ENCODE data around the gene TAS2R7. TPM values are rescaled to one million over a fixed set of nuclear protein-coding genes. Genes with fewer than 3 reads are reported as not detected.

The TAS2R7 gene
- total and polyA plus RNA-seq, 10 of the 15 experiments (the other 5 are each of a cell fraction or from before 2014, with no cell fraction given): not detected

- TF ChIP-seq RELB (IDR thresholded peaks at IDR 0.05; ENCODE audit: low read depth): no peak
- no peak for TF ChIP-seq SMARCA5 (IDR thresholded peaks at IDR 0.05)
- no peak for TF ChIP-seq SP1 (IDR thresholded peaks at IDR 0.05; ENCODE audit: low read depth, low read length)
- TF ChIP-seq POLR2AphosphoS2 (IDR thresholded peaks at IDR 0.05; ENCODE audit: low read depth, low read length): no peak
- no peak for TF ChIP-seq GATAD2B (conservative IDR thresholded peaks at IDR 0.05; ENCODE audit: low read depth)
- TF ChIP-seq ZBTB11 (CRISPR knock-in tag; IDR thresholded peaks at IDR 0.05): no peak
- no peak for TF ChIP-seq BCLAF1 (IDR thresholded peaks at IDR 0.05)
Measured at GRCh38 chr12:10753059-10753458, 49.4 kb downstream of the TAS2R7 start (continued).

Small RNA genes within 50 kb of the gene (small RNA-seq; reads per million reads assigned to genes)
- gene PRR4: not detected

Other genes starting within 250 kb of the TAS2R7 start
Only the 7 nearest of the 15 such genes appear.
- gene YBX3, start 79.3 kb downstream of the TAS2R7 start, total RNA-seq (2014; rRNA removed): 71.7 and 83.5 TPM in 2 replicates
- 110 TPM in 2 replicates for gene YBX3, start 79.3 kb downstream of the TAS2R7 start, total RNA-seq (2014; rRNA removed; fragmentation: Illumina TruSeq; extraction: Trizol)
- 221 and 234 TPM in 2 replicates for gene YBX3, start 79.3 kb downstream of the TAS2R7 start, total RNA-seq (2021)
- gene YBX3, start 79.3 kb downstream of the TAS2R7 start, polyA plus RNA-seq (2011; rRNA removed): 97.2 and 98.6 TPM in 2 replicates
- 162 and 211 TPM in 2 replicates for gene YBX3, start 79.3 kb downstream of the TAS2R7 start, polyA plus RNA-seq (2014; fragmentation: Illumina TruSeq; extraction: Trizol)
- 100 to 1,000 TPM in 1 of 2 experiments, 10 to 100 TPM in 1; 49.1 to 113 TPM for gene YBX3, start 79.3 kb downstream of the TAS2R7 start, polyA plus RNA-seq (2014; fragmentation: Nextera tagmentation; extraction: Ambion mirVana)
- 116 and 123 TPM in 2 replicates for gene YBX3, start 79.3 kb downstream of the TAS2R7 start, polyA plus RNA-seq (2014; rRNA removed)
- gene YBX3, start 79.3 kb downstream of the TAS2R7 start, polyA plus RNA-seq (2016; fragmentation: Nextera tagmentation; extraction: Ambion mirVana): 100 to 1,000 TPM in 1 of 2 experiments, 10 to 100 TPM in 1; 25.9 to 169 TPM
- gene TAS2R8, start 4.7 kb upstream of the TAS2R7 start, total RNA-seq (2014; rRNA removed): not detected in 2 replicates
- gene TAS2R8, start 4.7 kb upstream of the TAS2R7 start, total RNA-seq (2014; rRNA removed; fragmentation: Illumina TruSeq; extraction: Trizol): not detected in 2 replicates
- gene TAS2R8, start 4.7 kb upstream of the TAS2R7 start, total RNA-seq (2021): not detected in 2 replicates
- 0.13 TPM in 1 of 2 replicates, not detected in the other for gene TAS2R8, start 4.7 kb upstream of the TAS2R7 start, polyA plus RNA-seq (2011; rRNA removed)
- not detected in 2 replicates for gene TAS2R8, start 4.7 kb upstream of the TAS2R7 start, polyA plus RNA-seq (2014; fragmentation: Illumina TruSeq; extraction: Trizol)
- gene TAS2R8, start 4.7 kb upstream of the TAS2R7 start, polyA plus RNA-seq (2014; fragmentation: Nextera tagmentation; extraction: Ambion mirVana): not detected
- gene TAS2R8, start 4.7 kb upstream of the TAS2R7 start, polyA plus RNA-seq (2014; rRNA removed): not detected in 2 replicates
- gene TAS2R8, start 4.7 kb upstream of the TAS2R7 start, polyA plus RNA-seq (2016; fragmentation: Nextera tagmentation; extraction: Ambion mirVana): not detected
- not detected in 2 replicates for gene TAS2R9, start 7.5 kb upstream of the TAS2R7 start, total RNA-seq (2014; rRNA removed)
- 0.13 TPM in 1 of 2 replicates, not detected in the other for gene TAS2R9, start 7.5 kb upstream of the TAS2R7 start, total RNA-seq (2014; rRNA removed; fragmentation: Illumina TruSeq; extraction: Trizol)
- gene TAS2R9, start 7.5 kb upstream of the TAS2R7 start, total RNA-seq (2021): 0.19 TPM in 1 of 2 replicates, not detected in the other
- 0.08 and 0.22 TPM in 2 replicates for gene TAS2R9, start 7.5 kb upstream of the TAS2R7 start, polyA plus RNA-seq (2011; rRNA removed)
- not detected in 2 replicates for gene TAS2R9, start 7.5 kb upstream of the TAS2R7 start, polyA plus RNA-seq (2014; fragmentation: Illumina TruSeq; extraction: Trizol)
- gene TAS2R9, start 7.5 kb upstream of the TAS2R7 start, polyA plus RNA-seq (2014; fragmentation: Nextera tagmentation; extraction: Ambion mirVana): not detected
- gene TAS2R9, start 7.5 kb upstream of the TAS2R7 start, polyA plus RNA-seq (2014; rRNA removed): not detected in 2 replicates
- not detected for gene TAS2R9, start 7.5 kb upstream of the TAS2R7 start, polyA plus RNA-seq (2016; fragmentation: Nextera tagmentation; extraction: Ambion mirVana)
- gene TAS2R10, start 23.7 kb upstream of the TAS2R7 start, total RNA-seq (2014; rRNA removed): 0.82 and 1.4 TPM in 2 replicates
- gene TAS2R10, start 23.7 kb upstream of the TAS2R7 start, total RNA-seq (2014; rRNA removed; fragmentation: Illumina TruSeq; extraction: Trizol): 0.85 and 1.0 TPM in 2 replicates
- 0.37 and 0.54 TPM in 2 replicates for gene TAS2R10, start 23.7 kb upstream of the TAS2R7 start, total RNA-seq (2021)
- gene TAS2R10, start 23.7 kb upstream of the TAS2R7 start, polyA plus RNA-seq (2011; rRNA removed): 0.91 and 2.3 TPM in 2 replicates
- gene TAS2R10, start 23.7 kb upstream of the TAS2R7 start, polyA plus RNA-seq (2014; fragmentation: Illumina TruSeq; extraction: Trizol): 0.29 TPM in 1 of 2 replicates, not detected in the other
- under 1 TPM in 1 of 2 experiments, not detected in 1; 0.11 TPM for gene TAS2R10, start 23.7 kb upstream of the TAS2R7 start, polyA plus RNA-seq (2014; fragmentation: Nextera tagmentation; extraction: Ambion mirVana)
- gene TAS2R10, start 23.7 kb upstream of the TAS2R7 start, polyA plus RNA-seq (2014; rRNA removed): 0.61 TPM in 1 of 2 replicates, not detected in the other
- gene TAS2R10, start 23.7 kb upstream of the TAS2R7 start, polyA plus RNA-seq (2016; fragmentation: Nextera tagmentation; extraction: Ambion mirVana): under 1 TPM; 0.16 to 0.28 TPM
- gene PRR4, start 46.8 kb upstream of the TAS2R7 start, total RNA-seq (2014; rRNA removed): 0.85 and 1.5 TPM in 2 replicates
- gene PRR4, start 46.8 kb upstream of the TAS2R7 start, total RNA-seq (2014; rRNA removed; fragmentation: Illumina TruSeq; extraction: Trizol): 4.5 and 5.4 TPM in 2 replicates
- gene PRR4, start 46.8 kb upstream of the TAS2R7 start, total RNA-seq (2021): 1.6 and 2.2 TPM in 2 replicates
- 4.8 and 5.7 TPM in 2 replicates for gene PRR4, start 46.8 kb upstream of the TAS2R7 start, polyA plus RNA-seq (2011; rRNA removed)
- gene PRR4, start 46.8 kb upstream of the TAS2R7 start, polyA plus RNA-seq (2014; fragmentation: Illumina TruSeq; extraction: Trizol): 3.6 and 4.5 TPM in 2 replicates
- gene PRR4, start 46.8 kb upstream of the TAS2R7 start, polyA plus RNA-seq (2014; fragmentation: Nextera tagmentation; extraction: Ambion mirVana): 1 to 10 TPM; 1.6 to 2.8 TPM
- 0.14 and 1.6 TPM in 2 replicates for gene PRR4, start 46.8 kb upstream of the TAS2R7 start, polyA plus RNA-seq (2014; rRNA removed)
- 1 to 10 TPM; 1.3 to 1.8 TPM for gene PRR4, start 46.8 kb upstream of the TAS2R7 start, polyA plus RNA-seq (2016; fragmentation: Nextera tagmentation; extraction: Ambion mirVana)
- 17.7 and 19.7 TPM in 2 replicates for gene PRH1, start 81.6 kb upstream of the TAS2R7 start, total RNA-seq (2014; rRNA removed)
- 26.3 and 29.6 TPM in 2 replicates for gene PRH1, start 81.6 kb upstream of the TAS2R7 start, total RNA-seq (2014; rRNA removed; fragmentation: Illumina TruSeq; extraction: Trizol)
- 9.2 and 11.6 TPM in 2 replicates for gene PRH1, start 81.6 kb upstream of the TAS2R7 start, total RNA-seq (2021)
- gene PRH1, start 81.6 kb upstream of the TAS2R7 start, polyA plus RNA-seq (2011; rRNA removed): 11.6 and 13.4 TPM in 2 replicates
- 4.0 and 6.5 TPM in 2 replicates for gene PRH1, start 81.6 kb upstream of the TAS2R7 start, polyA plus RNA-seq (2014; fragmentation: Illumina TruSeq; extraction: Trizol)
- 10 to 100 TPM in 1 of 2 experiments, 1 to 10 TPM in 1; 2.5 to 11.9 TPM for gene PRH1, start 81.6 kb upstream of the TAS2R7 start, polyA plus RNA-seq (2014; fragmentation: Nextera tagmentation; extraction: Ambion mirVana)
- 3.2 and 3.4 TPM in 2 replicates for gene PRH1, start 81.6 kb upstream of the TAS2R7 start, polyA plus RNA-seq (2014; rRNA removed)
- gene PRH1, start 81.6 kb upstream of the TAS2R7 start, polyA plus RNA-seq (2016; fragmentation: Nextera tagmentation; extraction: Ambion mirVana): 10 to 100 TPM; 14.0 to 15.6 TPM
- gene TAS2R13, start 106.9 kb upstream of the TAS2R7 start, total RNA-seq (2014; rRNA removed): 1.8 and 1.9 TPM in 2 replicates
- gene TAS2R13, start 106.9 kb upstream of the TAS2R7 start, total RNA-seq (2014; rRNA removed; fragmentation: Illumina TruSeq; extraction: Trizol): 2.2 and 2.9 TPM in 2 replicates
- 0.72 and 1.0 TPM in 2 replicates for gene TAS2R13, start 106.9 kb upstream of the TAS2R7 start, total RNA-seq (2021)
- gene TAS2R13, start 106.9 kb upstream of the TAS2R7 start, polyA plus RNA-seq (2011; rRNA removed): 0.30 and 0.75 TPM in 2 replicates
- gene TAS2R13, start 106.9 kb upstream of the TAS2R7 start, polyA plus RNA-seq (2014; fragmentation: Illumina TruSeq; extraction: Trizol): 0.12 TPM in 1 of 2 replicates, not detected in the other
- gene TAS2R13, start 106.9 kb upstream of the TAS2R7 start, polyA plus RNA-seq (2014; fragmentation: Nextera tagmentation; extraction: Ambion mirVana): not detected
- gene TAS2R13, start 106.9 kb upstream of the TAS2R7 start, polyA plus RNA-seq (2014; rRNA removed): 0.13 TPM in 1 of 2 replicates, not detected in the other
- not detected for gene TAS2R13, start 106.9 kb upstream of the TAS2R7 start, polyA plus RNA-seq (2016; fragmentation: Nextera tagmentation; extraction: Ambion mirVana)